ENCODE data around the gene PPP1R37.

PPP1R37 gene

GRCh38 chr19:45172173-45172572 is 79.2 kb downstream of the PPP1R37 start:
- no peaks in the 10 kb centered on the region for H3K4me1 ChIP-seq (ENCODE audit: control insufficient read depth, low read depth, low read length)
- H2BK120ac ChIP-seq (ENCODE audit: low read depth, low read length): no peak overlapping the region
- no peak overlapping the region for H3K4ac ChIP-seq (ENCODE audit: low read depth, low read length)
- no peaks in the 10 kb centered on the region for H3K79me2 ChIP-seq (ENCODE audit: control insufficient read depth, insufficient read depth, low read length)
- no peak overlapping the region for H4K5ac ChIP-seq (ENCODE audit: low read length)
- DNase-seq: no peak
- no peak overlapping the region for H2BK5ac ChIP-seq (ENCODE audit: low read length)
- H3K56ac ChIP-seq (ENCODE audit: low read length): no peak overlapping the region
- no peak overlapping the region for H3K18ac ChIP-seq (ENCODE audit: low read length)
- no peak overlapping the region for H3K27ac ChIP-seq (ENCODE audit: low read depth, low read length)
- no peak overlapping the region for H3K4me2 ChIP-seq (ENCODE audit: low read length)
- no peak overlapping the region for H2AK5ac ChIP-seq (ENCODE audit: low read length)
- H3K27me3 ChIP-seq (ENCODE audit: insufficient read depth, low read length, poor library complexity): no peaks in the 10 kb centered on the region
- H3K79me1 ChIP-seq (ENCODE audit: low read length): no peaks in the 10 kb centered on the region
- H3K36me3 ChIP-seq (ENCODE audit: control insufficient read depth, insufficient read depth, low read length): no peaks in the 10 kb centered on the region
- no CpG with 5 or more reads among the region's 4 CpGs for WGBS (ENCODE audit: extremely low coverage, insufficient coverage, low lambda C conversion rate)
- H3K23ac ChIP-seq (ENCODE audit: low read length): no peak overlapping the region
- H3K9ac ChIP-seq (ENCODE audit: low read length): no peak overlapping the region
- H3K4me3 ChIP-seq (ENCODE audit: low read length): no peak overlapping the region
- no peak overlapping the region for H4K8ac ChIP-seq (ENCODE audit: low read depth, low read length)
- no peak overlapping the region for H2BK15ac ChIP-seq (replicated peaks; ENCODE audit: low read depth)

GRCh38 chr19:45172611-45173208 is 79.7 kb downstream of the PPP1R37 start:
- no peak overlapping the region for H3K18ac ChIP-seq (ENCODE audit: low read length)
- no peak overlapping the region for H3K4me3 ChIP-seq (ENCODE audit: low read length)
- no peak for DNase-seq
- H3K4me2 ChIP-seq (ENCODE audit: low read length): no peak overlapping the region
- H3K79me1 ChIP-seq (ENCODE audit: low read length): peaks cover 2% of the 10 kb centered on the region
- no peak overlapping the region for H2BK15ac ChIP-seq (replicated peaks; ENCODE audit: low read depth)
- no peak overlapping the region for H2BK5ac ChIP-seq (ENCODE audit: low read length)
- H3K27me3 ChIP-seq (ENCODE audit: insufficient read depth, low read length, poor library complexity): no peaks in the 10 kb centered on the region
- no peaks in the 10 kb centered on the region for H3K36me3 ChIP-seq (ENCODE audit: control insufficient read depth, insufficient read depth, low read length)
- no peak overlapping the region for H2BK120ac ChIP-seq (ENCODE audit: low read depth, low read length)
- H3K9ac ChIP-seq (ENCODE audit: low read length): no peak overlapping the region
- no peaks in the 10 kb centered on the region for H3K4me1 ChIP-seq (ENCODE audit: control insufficient read depth, low read depth, low read length)
- WGBS (ENCODE audit: extremely low coverage, insufficient coverage, low lambda C conversion rate): no CpG with 5 or more reads among the region's 18 CpGs
- no peak overlapping the region for H3K27ac ChIP-seq (ENCODE audit: low read depth, low read length)
- no peak overlapping the region for H2AK5ac ChIP-seq (ENCODE audit: low read length)
- H3K23ac ChIP-seq (ENCODE audit: low read length): no peak overlapping the region
- H3K4ac ChIP-seq (ENCODE audit: low read depth, low read length): no peak overlapping the region
- no peak overlapping the region for H3K56ac ChIP-seq (ENCODE audit: low read length)
- H4K8ac ChIP-seq (ENCODE audit: low read depth, low read length): no peak overlapping the region
- no peak overlapping the region for H4K5ac ChIP-seq (ENCODE audit: low read length)
- no peaks in the 10 kb centered on the region for H3K79me2 ChIP-seq (ENCODE audit: control insufficient read depth, insufficient read depth, low read length)

GRCh38 chr19:45173816-45174215 is 80.8 kb downstream of the PPP1R37 start:
- Histone ChIP-seq H3K18ac (ENCODE audit: low read length) (no peak overlapping the region), H3K27ac (ENCODE audit: low read depth, low read length) (no peak overlapping the region), H3K79me1 (ENCODE audit: low read length) (peaks cover 3% of the 10 kb centered on the region), H3K79me2 (ENCODE audit: control insufficient read depth, insufficient read depth, low read length) (no peaks in the 10 kb centered on the region), H3K4me3 (ENCODE audit: low read length) (no peak overlapping the region), H3K56ac (ENCODE audit: low read length) (no peak overlapping the region), H4K5ac (ENCODE audit: low read length) (no peak overlapping the region), H3K4ac (ENCODE audit: low read depth, low read length) (no peak overlapping the region), H3K4me2 (ENCODE audit: low read length) (no peak overlapping the region), H2BK15ac (replicated peaks; ENCODE audit: low read depth) (no peak overlapping the region), H2AK5ac (ENCODE audit: low read length) (no peak overlapping the region), H3K4me1 (ENCODE audit: control insufficient read depth, low read depth, low read length) (no peaks in the 10 kb centered on the region), H4K8ac (ENCODE audit: low read depth, low read length) (no peak overlapping the region), H3K23ac (ENCODE audit: low read length) (no peak overlapping the region), H3K9ac (ENCODE audit: low read length) (no peak overlapping the region), H3K36me3 (ENCODE audit: control insufficient read depth, insufficient read depth, low read length) (no peaks in the 10 kb centered on the region), H2BK5ac (ENCODE audit: low read length) (no peak overlapping the region), H3K27me3 (ENCODE audit: insufficient read depth, low read length, poor library complexity) (no peaks in the 10 kb centered on the region), H2BK120ac (ENCODE audit: low read depth, low read length) (no peak overlapping the region)
- DNase-seq: no peak
- no CpG with 5 or more reads among the region's 12 CpGs for WGBS (ENCODE audit: extremely low coverage, insufficient coverage, low lambda C conversion rate)

GRCh38 chr19:45175515-45176345 is 82.8 kb downstream of the PPP1R37 start:
- no peak overlapping the region for H3K4me2 ChIP-seq (ENCODE audit: low read length)
- no peaks in the 10 kb centered on the region for H3K27me3 ChIP-seq (ENCODE audit: insufficient read depth, low read length, poor library complexity)
- no peak overlapping the region for H3K27ac ChIP-seq (ENCODE audit: low read depth, low read length)
- H3K23ac ChIP-seq (ENCODE audit: low read length): no peak overlapping the region
- H3K4me1 ChIP-seq (ENCODE audit: control insufficient read depth, low read depth, low read length): no peaks in the 10 kb centered on the region
- no peak overlapping the region for H3K4ac ChIP-seq (ENCODE audit: low read depth, low read length)
- DNase-seq: no peak
- WGBS (ENCODE audit: extremely low coverage, insufficient coverage, low lambda C conversion rate): no CpG with 5 or more reads among the region's 10 CpGs
- no peak overlapping the region for H2AK5ac ChIP-seq (ENCODE audit: low read length)
- peaks cover 3% of the 10 kb centered on the region for H3K79me1 ChIP-seq (ENCODE audit: low read length)
- no peak overlapping the region for H3K56ac ChIP-seq (ENCODE audit: low read length)
- no peak overlapping the region for H2BK120ac ChIP-seq (ENCODE audit: low read depth, low read length)
- no peak overlapping the region for H4K5ac ChIP-seq (ENCODE audit: low read length)
- no peaks in the 10 kb centered on the region for H3K79me2 ChIP-seq (ENCODE audit: control insufficient read depth, insufficient read depth, low read length)
- H3K18ac ChIP-seq (ENCODE audit: low read length): no peak overlapping the region
- no peak overlapping the region for H4K8ac ChIP-seq (ENCODE audit: low read depth, low read length)
- no peak overlapping the region for H2BK15ac ChIP-seq (replicated peaks; ENCODE audit: low read depth)
- H3K9ac ChIP-seq (ENCODE audit: low read length): no peak overlapping the region
- H3K4me3 ChIP-seq (ENCODE audit: low read length): no peak overlapping the region
- H3K36me3 ChIP-seq (ENCODE audit: control insufficient read depth, insufficient read depth, low read length): no peaks in the 10 kb centered on the region
- no peak overlapping the region for H2BK5ac ChIP-seq (ENCODE audit: low read length)

- Histone ChIP-seq H3K23ac (ENCODE audit: low read length) (no peak within 1 kb of the TSS), H3K27me3 (ENCODE audit: insufficient read depth, low read length, poor library complexity) (no peaks in the 10 kb centered on the region), H3K79me1 (ENCODE audit: low read length) (peaks cover 4% of the 10 kb centered on the region), H3K27ac (ENCODE audit: low read depth, low read length) (peak within 1 kb of the TSS; percentile 39), H2BK120ac (ENCODE audit: low read depth, low read length) (no peak within 1 kb of the TSS), H4K8ac (ENCODE audit: low read depth, low read length) (no peak within 1 kb of the TSS), H3K79me2 (ENCODE audit: control insufficient read depth, insufficient read depth, low read length) (no peaks in the 10 kb centered on the region), H2BK15ac (replicated peaks; ENCODE audit: low read depth) (no peak within 1 kb of the TSS), H3K4me2 (ENCODE audit: low read length) (peak within 1 kb of the TSS; percentile 95), H4K5ac (ENCODE audit: low read length) (no peak within 1 kb of the TSS), H3K36me3 (ENCODE audit: control insufficient read depth, insufficient read depth, low read length) (no peaks in the 10 kb centered on the region), H3K18ac (ENCODE audit: low read length) (no peak within 1 kb of the TSS), H3K4me1 (ENCODE audit: control insufficient read depth, low read depth, low read length) (no peaks in the 10 kb centered on the region), H2BK5ac (ENCODE audit: low read length) (no peak within 1 kb of the TSS), H2AK5ac (ENCODE audit: low read length) (no peak within 1 kb of the TSS), H3K4ac (ENCODE audit: low read depth, low read length) (no peak within 1 kb of the TSS), H3K9ac (ENCODE audit: low read length) (peak within 1 kb of the TSS; percentile 86), H3K4me3 (ENCODE audit: low read length) (peak within 1 kb of the TSS; percentile 98), H3K56ac (ENCODE audit: low read length) (peak within 1 kb of the TSS; percentile 95)
- WGBS (ENCODE audit: extremely low coverage, insufficient coverage, low lambda C conversion rate): no CpG with 5 or more reads among the region's 36 CpGs
- no peak for DNase-seq
Measured at GRCh38 chr19:45177817-45178261, 84.9 kb downstream of the PPP1R37 start, which contains the start of gene TRAPPC6A. TRAPPC6A (minus strand) TSS chr19:45178237; CDS start chr19:45178218, 19 bp downstream.
